GM06990 (cell line): ENCODE measurements around the gene LRRC7.
"Not testable (repeated sequence)": the region's sequence is repeated elsewhere in the genome, so short reads cannot be mapped to it uniquely, and the experiment has no call there.

Source experiments
- DNase-seq: peaks from one replicate; pipeline ENCODE4 v3.0.0-alpha.2; 2011; ENCODE audit not compliant: insufficient read length; ENCODE audit errors: extremely low read depth
- H3K27me3 ChIP-seq: replicated peaks from 2 replicates; pipeline ENCODE4 v1.6.0; 2011; ENCODE audit warnings: low read length; ENCODE audit not compliant: control insufficient read depth, insufficient read depth
- H3K36me3 ChIP-seq: 2 replicates; pipeline ENCODE4 v1.5.1; 2011; ENCODE audit warnings: low read length; ENCODE audit not compliant: control insufficient read depth, insufficient read depth
- H3K4me3 ChIP-seq: replicated peaks from 2 replicates; pipeline ENCODE4 v1.5.1; 2011; ENCODE audit warnings: low read depth, mild to moderate bottlenecking, control low read depth, low read length
- CTCF ChIP-seq: IDR thresholded peaks from 2 replicates; pipeline ENCODE4 v1.5.1; 2011; ENCODE audit warnings: low read length, control low read depth, mild to moderate bottlenecking, inconsistent platforms; ENCODE audit not compliant: insufficient read depth, poor library complexity, severe bottlenecking

The LRRC7 gene

GRCh38 chr1:70042090-70042731 lies 474.5 kb downstream of the LRRC7 start:
- no peaks in the 10 kb centered on the region for H3K27me3 ChIP-seq
- H3K4me3 ChIP-seq: no peak overlapping the region
- TF ChIP-seq CTCF: no peak
- no peak for DNase-seq
- no peaks in the 10 kb centered on the region for H3K36me3 ChIP-seq

GRCh38 chr1:70043804-70044203 lies 476.1 kb downstream of the LRRC7 start:
- Histone ChIP-seq H3K4me3 (no peak overlapping the region), H3K36me3 (no peaks in the 10 kb centered on the region), H3K27me3 (no peaks in the 10 kb centered on the region)
- no peak for DNase-seq
- TF ChIP-seq CTCF: no peak

GRCh38 chr1:70044832-70045231 lies 477.1 kb downstream of the LRRC7 start:
- H3K27me3 ChIP-seq: no peaks in the 10 kb centered on the region
- H3K4me3 ChIP-seq: no peak overlapping the region
- no peak for DNase-seq
- TF ChIP-seq CTCF: no peak
- no peaks in the 10 kb centered on the region for H3K36me3 ChIP-seq

- not testable (repeated sequence) for DNase-seq, H3K36me3 ChIP-seq, H3K27me3 ChIP-seq, H3K4me3 ChIP-seq
Observed at GRCh38 chr1:70045581-70045980, 477.9 kb downstream of the LRRC7 start.

- Histone ChIP-seq H3K4me3 (no peak overlapping the region), H3K27me3 (no peaks in the 10 kb centered on the region), H3K36me3 (no peaks in the 10 kb centered on the region)
- no peak for TF ChIP-seq CTCF
- DNase-seq: no peak
Observed at GRCh38 chr1:70048336-70049094, 480.8 kb downstream of the LRRC7 start.

- DNase-seq: no peak
- Histone ChIP-seq H3K27me3 (no peaks in the 10 kb centered on the region), H3K4me3 (no peak overlapping the region), H3K36me3 (no peaks in the 10 kb centered on the region)
- no peak for TF ChIP-seq CTCF
Observed at GRCh38 chr1:70051926-70052325, 484.2 kb downstream of the LRRC7 start.
